CD4-positive, alpha-beta memory T cell (primary cell): ENCODE measurements around the gene CYB5D1. TPM values are rescaled to one million over a fixed set of nuclear protein-coding genes. Genes with fewer than 3 reads are reported as not detected.

ENCODE experiments used
- CTCF ChIA-PET: fragments of 350-600 bp; sonication (Branson Sonifier 250); formaldehyde crosslinking; loops from one replicate; lab custom pipeline; 2021; ENCODE audit warnings: inconsistent platforms; ENCODE audit not compliant: partially characterized antibody; lab: Charles Lee
- POLR2A ChIA-PET: fragments of 350-600 bp; sonication (Branson Sonifier 250); formaldehyde crosslinking; loops from one replicate; lab custom pipeline; 2021; ENCODE audit not compliant: partially characterized antibody; lab: Charles Lee
- DNase-seq, 5 donors: peaks; one replicate each; pipeline versions ENCODE4 v3.0.0 to v3.0.0-alpha.2; 2020 to 2022; ENCODE audit warnings: mixed read lengths in 1 of 5
- H3K27ac ChIP-seq: one replicate; pipeline ENCODE4 v1.7.0; 2013; ENCODE audit warnings: low read depth, low read length
- H3K27me3 ChIP-seq: 2 replicates; pipeline ENCODE4 v1.7.0; 2013; ENCODE audit warnings: mild to moderate bottlenecking, low read length, moderate library complexity; ENCODE audit not compliant: insufficient read depth
- H3K36me3 ChIP-seq: 2 replicates; pipeline ENCODE4 v1.7.0; 2013; ENCODE audit warnings: mild to moderate bottlenecking, low read length, moderate library complexity; ENCODE audit not compliant: insufficient read depth
- H3K4me1 ChIP-seq: 2 replicates; pipeline ENCODE4 v1.7.0; 2013; ENCODE audit warnings: mild to moderate bottlenecking, low read length, moderate library complexity; ENCODE audit not compliant: insufficient read depth
- H3K4me3 ChIP-seq, 2 donors: one replicate each; pipeline ENCODE4 v1.7.0; 2013; ENCODE audit warnings: low read length in 2 of 2, mild to moderate bottlenecking in 1 of 2
- H3K9me3 ChIP-seq, 2 donors: one replicate each; pipeline ENCODE4 v1.7.0; 2013; ENCODE audit warnings: low read length in 2 of 2, control low read depth in 1 of 2; ENCODE audit not compliant: control insufficient read depth in 1 of 2
- H3K27ac Mint-ChIP-seq, 7 donors: one replicate each; pipeline ENCODE4 v1.8.0; 2020 to 2021; ENCODE audit warnings: mixed read lengths in 7 of 7, mild to moderate bottlenecking in 6 of 7, inconsistent platforms in 3 of 7, moderate library complexity in 3 of 7
- H3K27me3 Mint-ChIP-seq, 2 donors: one replicate each; pipeline ENCODE4 v1.8.0; 2020 to 2021; ENCODE audit warnings: mixed read lengths in 2 of 2
- H3K36me3 Mint-ChIP-seq, 2 donors: one replicate each; pipeline ENCODE4 v1.8.0; 2020 to 2021; ENCODE audit warnings: mixed read lengths in 2 of 2, inconsistent platforms in 1 of 2, mild to moderate bottlenecking in 1 of 2
- H3K4me1 Mint-ChIP-seq, 4 donors: one replicate each; pipeline ENCODE4 v1.8.0; 2020 to 2021; ENCODE audit warnings: mixed read lengths in 4 of 4, mild to moderate bottlenecking in 1 of 4
- H3K4me3 Mint-ChIP-seq, 8 donors: one replicate each; pipeline ENCODE4 v1.8.0; 2020 to 2021; ENCODE audit warnings: mixed read lengths in 8 of 8, mild to moderate bottlenecking in 7 of 8, moderate library complexity in 6 of 8, inconsistent platforms in 3 of 8
- H3K9me3 Mint-ChIP-seq, 8 donors: one replicate each; pipeline ENCODE4 v1.8.0; 2020 to 2021; ENCODE audit warnings: mixed read lengths in 8 of 8, mild to moderate bottlenecking in 5 of 8, inconsistent platforms in 3 of 8, moderate library complexity in 1 of 8
- intact Hi-C: fragments of 100-400 bp; cut with micrococcal nuclease; formaldehyde crosslinking; loops from one replicate; pipeline ENCODE4 v1.15.1; 2023
- polyA plus RNA-seq, 2 donors: library from polyadenylated mRNA; unstranded; fragments of 300-500 nt; fragmentation: Illumina TruSeq; gene quantifications; one replicate each; pipeline ENCODE4 v1.2.3, GENCODE V29; 2021
- total RNA-seq, 2 experiments: library from RNA; stranded (reverse); gene quantifications; one replicate each; pipeline ENCODE4 v1.2.3, GENCODE V29; 2021

The CYB5D1 gene
- total and polyA plus RNA-seq, 4 experiments from 2014 or later, result 5.1 to 11.4 (median 6.9) TPM

GRCh38 chr17:7887482-7888183 lies 29.8 kb downstream of the CYB5D1 start:
- Histone ChIP-seq H3K4me3 (peak overlapping the region; percentile 86 to 96), H3K27ac (peak overlapping the region; percentile 65), H3K36me3 (peaks cover 28% of the 10 kb centered on the region), H3K4me1 (peaks cover 46% of the 10 kb centered on the region), H3K9me3 (no peaks in the 10 kb centered on the region), H3K27me3 (no peaks in the 10 kb centered on the region)
- intact Hi-C loops, result loop anchor here (1.0 to 2.0 kb wide), 7 partner anchors 19 to 101 kb away; partner anchors contain the start of genes CNTROB and NAA38
- H3K27me3 Mint-ChIP-seq, result no peaks in the 10 kb centered on the region
- POLR2A ChIA-PET, result interaction anchor here (1.4 kb wide), 1 partner anchor 102 kb away, joined by 4 read pairs; no protein-coding TSS in a partner anchor
- H3K4me1 Mint-ChIP-seq, result peaks cover 10 to 16% (median 12%) of the 10 kb centered on the region in 4 donors
- CTCF ChIA-PET, result interaction anchor here (1.6 kb wide), 1 partner anchor 101 kb away, joined by 8 read pairs; no protein-coding TSS in a partner anchor
- no peak overlapping the region for H3K4me3 Mint-ChIP-seq
- no peaks in the 10 kb centered on the region for H3K9me3 Mint-ChIP-seq
- peaks cover 21 to 37% of the 10 kb centered on the region in 2 donors for H3K36me3 Mint-ChIP-seq
- peak; percentile 89 to 95 (median 92) for DNase-seq
- no peak overlapping the region for H3K27ac Mint-ChIP-seq

GRCh38 chr17:7888184-7888920 lies 30.5 kb downstream of the CYB5D1 start, which contains the start of gene CHD3:
TSS of gene CHD3 (plus strand) at chr17:7888789. CDS start at chr17:7889001, 212 bp downstream.
- H3K4me1 ChIP-seq, result peaks cover 39% of the 10 kb centered on the region
- Mint-ChIP-seq H3K36me3 (peaks cover 21 to 41% of the 10 kb centered on the region in 2 donors), H3K4me3 (peak within 1 kb of the TSS in 3 of 8 donors; percentile 13 to 31 (median 17)), H3K27ac (peak within 1 kb of the TSS in 3 of 7 donors; percentile 68 to 84 (median 70)), H3K9me3 (no peaks in the 10 kb centered on the region), H3K4me1 (peaks cover 10 to 16% (median 12%) of the 10 kb centered on the region in 4 donors), H3K27me3 (no peaks in the 10 kb centered on the region)
- H3K9me3 ChIP-seq, result no peaks in the 10 kb centered on the region
- POLR2A ChIA-PET, result interaction anchor here (0.6 to 1.4 kb wide), 10 partner anchors 8 to 102 kb away, joined by 3 to 5 read pairs (median 3); partner anchors contain the start of gene RNF227
- H3K4me3 ChIP-seq, result peak within 1 kb of the TSS; percentile 86 to 96
- CTCF ChIA-PET, result interaction anchor here (1.6 kb wide), 2 partner anchors 24 to 100 kb away, joined by 5 to 8 read pairs; no protein-coding TSS in a partner anchor
- peak within 1 kb of the TSS; percentile 65 for H3K27ac ChIP-seq
- peaks cover 32% of the 10 kb centered on the region for H3K36me3 ChIP-seq
- no peaks in the 10 kb centered on the region for H3K27me3 ChIP-seq
- peak; percentile 36 to 63 (median 43) for DNase-seq
- intact Hi-C loops, result no loop called here

- peak overlapping the region; percentile 86 to 96 for H3K4me3 ChIP-seq
- H3K4me3 Mint-ChIP-seq, result peak overlapping the region in 3 of 8 donors; percentile 13 to 31 (median 17)
- peak overlapping the region; percentile 65 for H3K27ac ChIP-seq
- H3K36me3 ChIP-seq, result peaks cover 42% of the 10 kb centered on the region
- H3K4me1 ChIP-seq, result peaks cover 30% of the 10 kb centered on the region
- H3K36me3 Mint-ChIP-seq, result peaks cover 26 to 51% of the 10 kb centered on the region in 2 donors
- no peaks in the 10 kb centered on the region for H3K27me3 Mint-ChIP-seq
- intact Hi-C loops, result no loop called here
- no peaks in the 10 kb centered on the region for H3K9me3 ChIP-seq
- ChIA-PET POLR2A (interaction anchor here (0.8 to 1.3 kb wide), 7 partner anchors 9 to 101 kb away, joined by 3 to 5 read pairs (median 3); partner anchors contain the start of gene RNF227), CTCF (interaction anchor here (1.6 kb wide), 2 partner anchors 23 to 99 kb away, joined by 5 to 8 read pairs; no protein-coding TSS in a partner anchor)
- peak in 2 of 5 donors; percentile 14 to 20 for DNase-seq
- H3K4me1 Mint-ChIP-seq, result peaks cover 8 to 11% (median 9%) of the 10 kb centered on the region in 4 donors
- H3K9me3 Mint-ChIP-seq, result no peaks in the 10 kb centered on the region
- peak overlapping the region in 4 of 7 donors; percentile 55 to 84 (median 69) for H3K27ac Mint-ChIP-seq
- H3K27me3 ChIP-seq, result no peaks in the 10 kb centered on the region
These were observed 31.6 kb downstream of the CYB5D1 start for GRCh38 chr17:7889166-7889955.

- Mint-ChIP-seq H3K27ac (peak overlapping the region in 1 of 7 donors; percentile 57), H3K4me3 (no peak overlapping the region), H3K27me3 (no peaks in the 10 kb centered on the region), H3K36me3 (peaks cover 55 to 73% of the 10 kb centered on the region in 2 donors), H3K9me3 (no peaks in the 10 kb centered on the region), H3K4me1 (peaks cover 7 to 37% (median 17%) of the 10 kb centered on the region in 4 donors)
- Histone ChIP-seq H3K27ac (no peak overlapping the region), H3K27me3 (no peaks in the 10 kb centered on the region), H3K36me3 (peaks cover 74% of the 10 kb centered on the region), H3K9me3 (no peaks in the 10 kb centered on the region), H3K4me3 (no peak overlapping the region), H3K4me1 (peaks cover 17% of the 10 kb centered on the region)
- intact Hi-C loops, result no loop called here
- POLR2A ChIA-PET, result no interaction called here
- no peak for DNase-seq
- CTCF ChIA-PET, result no interaction called here
These were observed 35.5 kb downstream of the CYB5D1 start for GRCh38 chr17:7893187-7893880.

- Mint-ChIP-seq H3K4me1 (peaks cover 7 to 37% (median 16%) of the 10 kb centered on the region in 4 donors), H3K4me3 (no peak overlapping the region), H3K9me3 (no peaks in the 10 kb centered on the region), H3K27ac (peak overlapping the region in 3 of 7 donors; percentile 27 to 57 (median 45)), H3K27me3 (no peaks in the 10 kb centered on the region), H3K36me3 (peaks cover 64 to 81% of the 10 kb centered on the region in 2 donors)
- CTCF ChIA-PET, result interaction anchor here (1.0 to 1.2 kb wide), 2 partner anchors 31 to 96 kb away, joined by 3 to 4 read pairs; no protein-coding TSS in a partner anchor
- H3K4me3 ChIP-seq, result no peak overlapping the region
- no peaks in the 10 kb centered on the region for H3K9me3 ChIP-seq
- no peaks in the 10 kb centered on the region for H3K27me3 ChIP-seq
- peaks cover 83% of the 10 kb centered on the region for H3K36me3 ChIP-seq
- no peak for DNase-seq
- POLR2A ChIA-PET, result no interaction called here
- H3K4me1 ChIP-seq, result peaks cover 8% of the 10 kb centered on the region
- H3K27ac ChIP-seq, result no peak overlapping the region
- intact Hi-C loops, result no loop called here
These were observed 36.4 kb downstream of the CYB5D1 start for GRCh38 chr17:7894226-7894625.

GRCh38 chr17:7894866-7895265 lies 37.1 kb downstream of the CYB5D1 start:
- no peak for DNase-seq
- Histone ChIP-seq H3K4me3 (no peak overlapping the region), H3K27me3 (no peaks in the 10 kb centered on the region), H3K27ac (no peak overlapping the region), H3K36me3 (peaks cover 84% of the 10 kb centered on the region), H3K9me3 (no peaks in the 10 kb centered on the region), H3K4me1 (peaks cover 2% of the 10 kb centered on the region)
- no peaks in the 10 kb centered on the region for H3K9me3 Mint-ChIP-seq
- CTCF ChIA-PET, result interaction anchor here (1.0 to 1.2 kb wide), 2 partner anchors 32 to 96 kb away, joined by 3 to 4 read pairs; no protein-coding TSS in a partner anchor
- no peak overlapping the region for H3K4me3 Mint-ChIP-seq
- H3K27me3 Mint-ChIP-seq, result no peaks in the 10 kb centered on the region
- intact Hi-C loops, result no loop called here
- H3K27ac Mint-ChIP-seq, result peak overlapping the region in 4 of 7 donors; percentile 7 to 66 (median 16)
- POLR2A ChIA-PET, result no interaction called here
- H3K36me3 Mint-ChIP-seq, result peaks cover 70 to 82% of the 10 kb centered on the region in 2 donors
- peaks cover 7 to 37% (median 14%) of the 10 kb centered on the region in 4 donors for H3K4me1 Mint-ChIP-seq
